Medulla oblongata (tissue), 1 donor: Measurements from ENCODE around the gene TLK1.
A peak's percentile ranks its signal among the peaks of the same experiment; 100 is the strongest.
"Not testable (repeated sequence)": the region's sequence is repeated elsewhere in the genome, so short reads cannot be mapped to it uniquely, and the experiment has no call there.

Source experiments
- DNase-seq: peaks from one replicate; pipeline ENCODE4 v3.0.0-alpha.2; 2015; ENCODE audit errors: extremely low spot score

TLK1 gene

DNA sequence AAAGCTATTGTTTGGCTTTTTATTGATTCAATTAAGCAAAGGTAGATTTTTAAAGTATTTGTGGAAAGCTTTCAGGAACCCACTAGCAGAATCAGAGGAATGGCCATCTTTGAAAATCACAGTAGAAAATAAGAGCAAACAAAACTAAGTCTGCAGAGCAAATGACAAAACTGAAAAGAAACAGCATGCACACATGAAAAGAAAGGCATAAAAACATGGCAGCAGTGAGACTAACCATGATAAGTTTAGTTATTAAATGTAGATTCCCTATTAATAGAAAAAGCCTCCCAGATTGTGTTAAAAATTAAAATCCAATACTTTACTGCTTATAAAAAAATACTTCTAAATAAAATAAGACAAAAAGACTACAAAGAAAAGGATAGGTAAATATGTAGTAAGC, 9.1 kb upstream of the TLK1 start:
- no peak for DNase-seq

DNA sequence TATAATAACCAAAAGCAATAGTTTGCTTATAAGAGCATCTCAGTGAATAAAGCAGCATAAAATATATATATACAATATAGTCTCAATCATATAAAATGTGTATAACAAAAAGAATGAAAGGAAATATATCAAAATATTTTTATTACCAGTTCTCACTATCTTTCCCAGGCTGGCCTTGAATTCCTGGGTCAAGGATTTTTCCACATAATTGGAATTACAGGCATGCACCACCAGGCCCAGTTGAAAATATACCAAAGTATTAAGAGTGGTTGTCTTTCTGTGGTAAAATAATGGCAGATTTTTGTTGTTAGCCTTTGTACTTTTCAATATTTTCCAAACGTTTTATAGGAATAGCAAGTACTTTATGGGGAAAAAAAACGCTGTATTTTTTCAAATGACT, 8.6 kb upstream of the TLK1 start:
- DNase-seq, result no peak

DNA sequence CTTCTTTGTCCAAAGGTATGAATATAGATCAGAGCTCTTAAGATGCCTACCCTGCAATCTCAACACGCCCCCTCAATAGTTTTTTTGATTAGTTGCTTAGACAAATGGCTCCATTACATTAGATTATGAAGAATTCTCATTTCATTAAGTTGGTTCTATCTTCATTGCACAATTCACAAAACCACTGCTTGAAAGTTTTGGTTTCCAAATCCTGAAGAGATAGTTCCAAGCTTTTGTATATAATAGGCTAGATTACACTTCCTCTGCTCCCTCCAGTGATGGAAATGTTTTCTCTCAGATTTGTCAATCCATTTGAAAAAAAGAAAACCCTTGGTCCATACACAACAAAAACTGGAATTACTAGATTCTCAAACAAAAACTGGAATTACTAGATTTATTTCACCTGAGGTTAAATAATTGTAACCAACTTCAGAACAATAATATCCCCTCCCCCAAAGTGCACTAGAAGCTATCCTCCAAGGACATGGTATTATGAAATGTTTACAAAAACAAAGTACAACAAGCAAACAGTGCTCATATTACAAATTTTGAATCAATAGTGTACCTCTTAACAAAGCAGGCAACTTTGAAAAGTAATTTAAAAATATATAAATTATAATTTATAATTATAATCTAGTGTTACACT, 6.8 kb upstream of the TLK1 start:
- DNase-seq, result no peak

DNA sequence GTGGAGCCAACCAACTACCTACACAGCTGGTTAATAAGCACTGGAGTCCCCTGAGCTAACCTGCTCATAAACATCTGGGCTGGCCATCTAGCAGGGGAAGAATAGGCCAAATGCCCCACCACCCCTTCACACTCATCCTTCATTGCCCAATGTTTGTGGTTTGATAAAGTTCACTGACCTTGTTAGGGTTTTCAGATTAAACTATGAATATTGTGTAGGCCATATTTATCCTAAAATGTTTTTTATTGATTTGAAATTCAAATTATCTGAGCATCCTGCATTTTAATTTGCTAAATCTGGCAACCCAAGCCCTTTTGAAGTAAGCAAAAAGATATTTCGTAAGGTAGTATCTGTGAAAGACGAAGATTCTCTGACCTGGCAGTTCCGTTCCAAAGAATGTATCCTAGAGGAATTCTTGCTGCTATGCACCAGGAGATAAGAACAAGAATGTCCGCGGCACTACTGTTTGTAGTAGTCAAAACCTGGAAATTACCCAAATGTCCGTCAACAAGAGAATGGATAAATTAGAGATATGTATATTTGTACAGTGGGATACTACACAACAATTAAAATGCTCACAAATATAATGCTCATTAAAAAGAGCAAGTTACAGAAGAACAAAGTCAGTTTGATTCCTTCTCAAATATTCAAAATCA, 5.8 kb upstream of the TLK1 start:
- no peak for DNase-seq

DNA sequence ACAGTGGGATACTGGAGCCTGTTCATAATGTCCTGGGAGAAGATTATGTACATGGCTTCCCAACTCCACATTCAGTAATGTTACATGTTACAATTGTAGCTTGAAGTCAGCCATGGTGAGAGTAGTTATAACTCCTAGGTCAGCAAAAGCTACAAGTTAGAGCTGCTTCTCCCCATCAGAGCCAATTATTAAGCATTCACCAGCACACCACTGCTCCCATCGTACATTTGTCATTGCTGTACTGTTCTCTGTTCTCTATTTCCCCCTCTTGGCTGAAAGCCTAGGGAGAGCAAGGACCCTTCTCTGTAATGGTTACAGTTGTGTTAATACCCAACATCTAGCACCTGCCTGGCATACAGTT, 5.3 kb upstream of the TLK1 start:
- no peak for DNase-seq

DNA sequence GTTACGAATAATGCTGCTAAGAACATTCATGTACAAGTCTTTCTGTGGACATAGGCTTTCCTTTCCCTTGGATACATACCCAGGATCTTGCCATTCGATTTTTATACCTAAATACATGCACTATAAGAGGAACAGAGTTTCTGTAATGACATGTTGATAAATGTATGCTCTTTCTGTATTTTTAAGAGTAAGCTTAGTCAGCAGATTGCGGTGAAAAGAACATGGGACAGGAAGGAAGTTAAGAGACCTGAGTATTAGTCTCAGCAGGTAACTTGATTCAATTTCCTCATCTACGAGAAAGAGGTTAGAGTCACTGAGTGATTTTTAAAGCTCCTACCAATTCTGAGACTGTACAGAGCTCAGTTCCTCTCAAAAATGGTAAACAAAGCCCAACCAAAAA, 2.6 kb upstream of the TLK1 start:
- no peak for DNase-seq

DNA sequence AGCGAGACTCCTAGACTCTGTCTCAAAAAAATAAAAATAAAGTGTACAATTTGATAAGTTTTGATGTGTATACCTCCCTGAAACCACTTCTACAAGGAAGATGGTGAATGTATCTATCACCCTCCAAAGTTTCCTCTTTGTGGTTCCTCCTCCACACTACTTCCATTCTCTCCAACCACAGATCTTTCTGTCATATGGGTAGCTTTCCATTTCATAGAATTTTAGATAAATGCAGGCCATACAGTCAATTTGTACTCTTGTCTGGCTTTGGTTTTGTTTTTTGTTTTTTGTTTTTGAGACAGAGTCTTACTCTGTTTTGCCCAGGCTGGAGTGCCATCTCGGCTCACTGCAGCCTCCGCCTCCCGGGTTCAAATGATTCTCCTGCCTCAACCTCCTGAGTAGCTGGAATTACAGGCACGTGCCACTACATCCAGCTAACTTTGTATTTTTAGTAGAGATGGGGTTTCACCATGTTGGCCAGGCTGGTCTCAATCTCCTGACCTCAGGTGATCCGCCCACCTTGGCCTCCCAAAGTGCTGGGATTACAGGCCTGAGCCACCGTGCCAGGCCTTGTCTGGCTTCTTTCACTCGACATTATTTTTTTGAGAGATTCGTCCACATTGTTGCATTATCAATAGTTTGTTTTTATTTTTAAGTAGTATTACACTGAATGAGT, 2.0 kb upstream of the TLK1 start:
- DNase-seq, result not testable (repeated sequence)

DNA sequence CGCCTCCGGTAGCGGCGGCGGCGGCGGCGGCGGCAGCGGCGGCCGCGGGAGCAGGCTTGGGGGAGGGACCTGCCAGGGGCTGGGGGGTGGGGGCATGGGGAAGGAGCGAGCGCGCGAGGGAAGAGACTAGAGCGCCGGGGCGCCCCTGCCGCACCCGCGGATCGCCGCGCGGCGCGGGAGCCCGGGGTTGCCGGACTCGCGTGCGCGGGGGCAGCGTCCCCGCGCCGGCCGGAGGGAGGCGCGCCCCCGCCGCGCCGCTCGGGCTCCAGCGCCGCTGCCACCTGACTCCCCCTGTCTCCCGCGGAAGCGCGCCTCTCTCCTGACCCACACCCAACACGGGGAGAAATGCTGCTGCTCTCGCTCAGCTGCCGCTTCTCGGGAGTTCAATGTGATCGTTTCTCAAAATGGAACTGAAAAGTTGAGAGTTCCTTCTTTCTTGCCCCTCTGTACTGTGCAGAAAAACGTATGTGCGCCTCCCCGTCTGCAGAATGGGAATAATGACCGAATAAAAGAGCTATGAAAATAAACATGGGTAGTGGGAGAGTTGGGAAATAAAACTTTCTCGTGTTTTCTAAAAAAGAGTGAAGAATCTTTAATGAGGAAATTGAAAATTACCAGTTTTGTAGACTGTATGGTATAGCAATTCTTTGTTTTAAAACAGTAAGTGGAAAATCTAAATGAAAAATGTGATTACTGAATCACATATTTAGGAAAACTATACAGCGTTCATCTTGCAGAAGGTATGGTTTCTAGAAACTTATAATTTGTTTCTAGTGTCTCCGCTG, 455 bp upstream of the TLK1 start:
- DNase-seq, result peak; percentile 87

DNA sequence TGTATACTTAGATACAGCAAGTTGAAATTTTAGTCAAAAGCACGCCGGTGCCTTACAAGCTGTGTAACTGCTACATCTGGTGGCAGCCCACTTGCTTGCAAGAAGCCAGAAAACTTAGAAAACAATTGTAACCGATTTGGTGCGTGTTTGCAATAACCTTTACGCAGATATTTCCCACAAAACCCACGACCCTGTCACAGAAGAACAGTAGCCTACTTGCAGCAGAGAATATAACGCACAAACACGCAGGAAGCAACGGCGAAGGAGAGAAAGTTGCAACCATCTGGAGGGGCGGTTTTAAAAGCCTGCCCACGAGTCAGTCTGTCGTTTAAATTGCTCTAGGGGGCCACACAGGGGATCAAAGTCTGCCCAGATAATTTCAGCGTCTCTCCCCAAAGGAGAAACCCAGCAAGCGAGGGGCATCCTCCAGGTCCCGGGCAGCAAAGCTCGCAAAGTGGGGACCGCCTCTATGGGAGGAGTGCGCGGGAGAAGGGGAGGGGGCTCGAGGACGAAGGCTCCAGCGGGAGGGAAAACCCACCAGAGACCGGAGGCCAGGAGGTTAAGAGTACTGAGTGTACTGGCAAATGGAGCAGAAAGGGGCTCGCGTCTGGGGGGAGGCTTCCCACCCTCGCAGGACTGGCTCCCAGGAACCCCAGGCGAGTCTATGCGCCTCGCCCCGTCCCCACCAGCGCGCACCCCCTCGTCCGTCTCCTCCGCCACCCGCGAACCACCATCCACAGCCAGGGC, 1.1 kb downstream of the TLK1 start:
- peak; percentile 80 for DNase-seq

DNA sequence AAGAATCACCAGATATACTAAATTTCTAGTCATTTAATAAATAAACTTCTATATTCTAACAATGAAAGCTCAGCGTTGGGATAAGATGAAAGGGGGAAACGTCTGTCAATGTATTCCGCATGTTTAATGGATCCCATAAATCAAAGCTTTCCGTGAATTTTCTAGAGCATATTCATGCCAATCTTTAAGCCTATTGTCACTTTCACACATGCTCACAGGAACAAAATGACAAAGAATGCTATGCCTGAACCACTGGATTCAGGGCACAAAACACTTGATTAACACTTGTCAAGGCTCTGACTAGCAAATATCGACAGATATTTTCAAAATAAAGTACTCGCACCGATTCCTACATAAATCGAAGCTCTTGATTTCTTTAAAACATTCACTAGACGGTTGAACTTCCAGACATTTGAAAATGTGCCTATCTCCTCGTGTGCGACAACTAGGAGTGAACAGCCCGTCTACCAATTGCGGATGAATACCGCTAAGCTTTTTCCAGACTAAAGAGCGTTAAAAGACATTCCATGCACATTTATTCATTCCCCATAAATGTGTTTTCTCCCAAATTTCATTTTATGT, 1.8 kb downstream of the TLK1 start:
- no peak for DNase-seq

DNA sequence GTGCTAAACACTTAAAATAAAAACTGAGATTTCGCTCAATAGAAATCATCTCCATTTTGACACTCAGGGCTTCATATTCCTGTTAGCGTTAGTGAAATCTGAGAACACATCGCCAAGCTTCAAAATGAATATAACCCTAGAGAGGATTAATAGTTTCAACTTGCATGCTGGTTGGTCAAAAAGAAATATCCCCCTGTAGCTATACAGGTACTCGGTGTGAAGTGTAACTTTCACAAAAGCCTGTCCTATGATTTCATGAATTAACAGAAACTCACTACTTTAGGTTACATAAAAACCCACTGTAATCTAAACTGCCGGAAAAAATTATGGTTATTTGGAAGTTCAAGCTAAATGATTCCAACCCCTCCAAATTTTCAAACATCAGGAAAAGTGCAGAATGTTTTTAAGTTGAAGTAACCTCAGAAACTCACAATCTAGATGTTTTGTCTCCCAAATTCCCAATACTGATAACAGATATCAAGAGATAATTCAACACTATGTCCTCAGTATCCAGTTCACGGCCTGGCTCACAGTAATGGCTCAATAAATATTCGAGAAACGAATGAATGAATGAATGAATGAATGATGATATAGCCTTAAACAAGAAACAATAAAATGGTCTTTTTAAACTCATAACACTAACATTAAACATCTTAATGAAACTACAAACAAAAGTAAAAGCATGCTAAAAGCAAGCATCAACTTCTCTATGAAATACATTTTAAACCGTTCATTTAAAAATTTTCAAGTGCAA, 2.5 kb downstream of the TLK1 start:
- DNase-seq, result no peak

DNA sequence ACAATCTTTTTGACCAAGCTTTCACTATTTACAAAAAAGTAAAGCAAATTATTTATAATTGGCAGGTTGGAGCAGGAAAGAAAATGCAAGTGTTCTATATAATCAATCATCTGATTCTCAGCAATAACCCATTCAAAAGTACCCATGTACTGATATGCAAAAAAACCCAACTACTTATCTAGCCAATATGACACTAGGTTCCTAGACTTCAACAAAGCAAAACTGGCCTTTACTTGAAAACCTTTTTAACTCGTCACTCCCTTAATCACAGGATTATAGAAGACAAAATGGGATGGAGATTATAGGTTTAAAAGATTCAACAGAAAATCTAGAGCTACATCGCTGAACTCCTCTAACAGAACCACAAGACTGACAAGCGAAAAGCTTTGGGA, 3.6 kb downstream of the TLK1 start:
- DNase-seq, result no peak

DNA sequence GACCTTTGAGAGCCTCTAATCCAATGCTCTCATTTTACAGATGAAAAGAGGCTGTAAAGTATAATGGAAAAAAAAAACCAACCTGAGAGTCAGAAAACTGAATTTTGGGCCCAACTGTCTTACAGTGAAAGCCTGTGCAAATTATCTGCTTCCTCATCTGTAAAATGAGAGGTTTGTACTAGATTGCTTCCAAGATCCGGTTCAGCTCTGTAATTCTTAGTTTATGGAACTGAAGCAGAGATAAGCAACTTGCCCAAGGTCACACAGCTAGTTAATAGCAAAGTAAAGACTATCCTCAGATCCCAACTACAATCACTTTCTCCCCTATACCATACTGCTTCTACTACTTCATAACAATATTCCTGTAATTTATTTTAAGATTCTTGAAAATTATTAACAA, 6.3 kb downstream of the TLK1 start:
- DNase-seq, result no peak

DNA sequence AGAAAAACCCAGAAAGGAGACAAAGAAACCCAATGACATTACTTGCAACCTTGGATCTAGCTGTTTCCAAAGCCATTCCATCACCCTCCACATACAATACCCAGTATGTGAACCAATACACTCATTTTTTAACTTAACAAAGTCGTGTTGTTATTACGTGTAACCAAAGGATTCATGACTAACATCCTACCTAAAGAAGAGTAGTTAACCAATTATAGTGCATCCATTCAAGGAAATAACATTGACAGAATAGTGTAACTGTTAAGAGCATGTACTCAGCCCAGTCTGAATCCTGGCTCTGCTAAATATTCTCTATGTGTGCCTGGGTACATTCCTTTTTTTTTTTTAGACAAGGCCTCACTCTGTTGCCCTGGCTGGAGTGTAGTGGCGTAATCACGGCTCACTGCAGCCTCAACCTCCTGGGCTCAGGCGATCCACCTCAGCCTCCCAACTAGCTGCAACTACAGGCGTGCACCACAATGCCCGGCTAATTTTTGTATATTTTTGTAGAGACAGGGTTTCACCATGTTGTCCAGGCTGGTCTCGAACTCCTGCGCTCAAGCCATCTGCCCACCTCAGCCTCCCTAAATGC, 9.9 kb downstream of the TLK1 start:
- DNase-seq, result no peak

DNA sequence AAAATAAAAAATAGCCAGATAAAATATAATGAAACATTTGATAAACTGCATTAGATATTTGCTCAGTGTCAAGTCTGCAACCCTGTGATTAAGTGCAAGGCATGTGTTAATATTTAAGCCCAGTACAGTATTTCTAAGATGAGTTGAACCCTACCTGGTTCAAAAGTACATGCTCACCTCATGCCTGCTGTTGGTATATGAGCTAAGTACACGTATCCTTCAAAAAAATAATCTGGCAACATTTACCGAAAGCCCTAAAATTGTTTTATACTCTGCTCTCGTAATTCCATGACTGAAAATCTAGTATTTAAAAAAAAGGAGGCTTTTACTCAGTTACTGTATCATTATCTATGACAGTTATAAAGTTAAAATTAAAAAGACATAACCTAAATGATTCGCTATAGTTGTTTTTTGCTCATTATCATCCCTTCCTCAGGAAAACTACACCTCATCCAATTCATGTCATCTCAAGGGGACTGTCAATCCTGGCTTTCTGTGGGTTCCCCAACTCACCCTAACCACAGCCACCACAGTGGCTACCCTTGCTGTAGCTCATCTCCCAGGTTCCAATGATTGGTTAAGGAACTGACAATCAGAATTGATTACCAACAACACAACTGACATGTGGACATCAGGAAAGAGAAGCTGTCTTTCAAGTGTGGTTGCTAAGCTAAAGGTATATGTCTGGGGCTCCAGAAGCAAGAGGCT, 10.6 kb downstream of the TLK1 start:
- no peak for DNase-seq

DNA sequence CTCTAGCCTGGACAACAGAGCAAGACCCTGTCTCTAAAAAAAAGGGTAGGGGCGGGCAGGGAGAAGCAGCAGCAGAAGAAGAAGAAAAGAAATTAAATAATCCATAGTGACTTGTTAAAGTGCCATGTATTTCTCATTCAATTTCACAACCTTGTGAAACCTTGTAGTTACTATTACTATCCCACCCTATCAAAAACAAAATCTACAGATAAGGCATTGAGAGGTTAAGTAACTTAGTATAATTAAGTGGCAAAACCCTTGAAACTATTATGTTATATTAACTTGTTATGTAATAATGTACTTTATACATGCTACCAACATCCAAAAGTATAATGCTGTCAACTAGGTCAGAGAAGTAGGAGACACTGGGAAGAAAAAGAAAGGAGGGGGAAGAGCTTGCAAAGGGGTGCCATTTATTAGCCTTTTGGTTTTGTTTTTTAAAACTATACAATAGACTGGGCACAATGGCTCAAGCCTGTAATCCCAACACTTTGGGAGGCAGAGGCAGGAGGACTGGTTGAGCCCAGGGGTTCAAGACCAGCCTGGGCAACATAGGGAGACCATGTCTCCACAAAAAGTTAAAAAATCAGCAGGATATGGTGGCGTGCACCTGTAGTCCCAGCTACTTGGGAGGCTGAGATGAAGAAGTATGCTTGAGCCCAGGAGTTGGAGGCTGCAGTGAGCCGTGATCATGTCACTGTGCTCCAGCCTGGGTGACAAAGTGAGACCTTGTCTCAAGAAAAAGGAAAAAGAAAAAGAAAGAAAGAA, 11.3 kb downstream of the TLK1 start:
- DNase-seq, result no peak

DNA sequence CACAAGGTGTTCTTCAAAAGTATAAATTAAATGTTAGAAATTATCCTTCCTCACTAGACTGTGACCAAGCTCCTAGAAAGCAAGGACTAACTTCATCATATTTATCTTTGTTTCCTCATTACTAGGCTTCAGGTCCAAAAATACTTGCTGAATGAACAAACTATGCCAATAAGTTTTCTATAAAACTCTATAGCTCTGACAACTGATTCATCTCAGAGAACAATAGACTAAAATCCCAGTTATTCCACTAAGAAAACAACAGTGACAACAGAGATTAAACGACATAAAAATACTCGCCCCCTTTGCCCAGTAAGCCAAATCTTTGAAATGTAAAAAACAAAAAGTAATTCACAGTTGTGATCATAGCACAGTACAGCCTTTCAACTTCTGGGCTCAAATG, 13.6 kb downstream of the TLK1 start:
- no peak for DNase-seq

DNA sequence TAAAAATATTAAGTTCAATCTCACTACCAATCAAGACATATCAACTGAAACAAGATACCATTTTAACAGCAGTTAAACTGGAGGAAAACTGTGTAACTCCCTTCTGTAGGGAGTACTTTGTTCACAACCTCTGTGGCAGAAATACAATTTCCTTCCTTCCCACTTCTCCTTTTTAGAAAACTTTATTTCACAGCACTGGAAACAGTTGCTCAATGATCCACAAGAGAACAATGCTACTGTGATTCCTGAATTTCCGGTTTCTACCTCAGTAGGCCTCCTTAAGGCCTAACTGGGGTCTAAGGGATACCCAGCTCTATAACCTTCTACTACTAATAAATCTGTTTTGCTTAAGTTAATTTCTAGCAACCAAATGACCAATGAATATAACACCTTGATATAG, 14.1 kb downstream of the TLK1 start:
- peak; percentile 35 for DNase-seq

DNA sequence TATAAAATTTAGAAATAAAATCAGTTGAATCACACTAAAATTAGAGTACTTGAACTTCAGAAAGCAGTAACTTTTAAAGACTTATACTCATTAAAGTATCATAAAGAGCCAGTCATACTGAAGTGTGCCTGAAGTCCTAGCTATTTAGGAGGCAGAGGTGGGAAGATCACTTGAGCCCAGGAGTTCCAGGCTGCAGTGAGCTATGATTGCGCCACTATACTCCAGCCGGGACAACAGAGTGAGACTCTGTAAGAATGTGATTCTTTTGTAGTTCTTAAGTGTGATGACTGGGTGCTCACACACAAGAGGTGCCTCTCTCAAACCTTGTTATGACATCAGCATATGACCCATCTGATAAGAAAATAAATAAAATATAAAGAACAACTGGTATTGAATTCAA, 14.6 kb downstream of the TLK1 start:
- DNase-seq, result no peak
